GM12865 (cell line): ENCODE data around the gene WFDC8.
A peak's percentile ranks its signal among the peaks of the same experiment; 100 is the strongest.

Experiments
- DNase-seq: peaks from one replicate; pipeline ENCODE4 v3.0.0; 2010; ENCODE audit warnings: low read depth
- H3K4me3 ChIP-seq: 2 replicates; pipeline ENCODE4 v1.5.1; 2011; ENCODE audit warnings: mild to moderate bottlenecking, low read depth, low read length, control low read depth
- TF ChIP-seq, protein P1 (sequence below): IDR thresholded peaks from 2 replicates; pipeline ENCODE4 v1.5.1; 2011; ENCODE audit warnings: low read length, control low read depth, low read depth, inconsistent platforms; ENCODE audit not compliant: insufficient read depth; ENCODE audit errors: missing control alignments

The WFDC8 gene

GRCh38 chr20:45510242-45510862 is 68.7 kb downstream of the WFDC8 start:
- DNase-seq, result no peak
- H3K4me3 ChIP-seq, result no peak overlapping the region
- TF ChIP-seq, protein P1, sequence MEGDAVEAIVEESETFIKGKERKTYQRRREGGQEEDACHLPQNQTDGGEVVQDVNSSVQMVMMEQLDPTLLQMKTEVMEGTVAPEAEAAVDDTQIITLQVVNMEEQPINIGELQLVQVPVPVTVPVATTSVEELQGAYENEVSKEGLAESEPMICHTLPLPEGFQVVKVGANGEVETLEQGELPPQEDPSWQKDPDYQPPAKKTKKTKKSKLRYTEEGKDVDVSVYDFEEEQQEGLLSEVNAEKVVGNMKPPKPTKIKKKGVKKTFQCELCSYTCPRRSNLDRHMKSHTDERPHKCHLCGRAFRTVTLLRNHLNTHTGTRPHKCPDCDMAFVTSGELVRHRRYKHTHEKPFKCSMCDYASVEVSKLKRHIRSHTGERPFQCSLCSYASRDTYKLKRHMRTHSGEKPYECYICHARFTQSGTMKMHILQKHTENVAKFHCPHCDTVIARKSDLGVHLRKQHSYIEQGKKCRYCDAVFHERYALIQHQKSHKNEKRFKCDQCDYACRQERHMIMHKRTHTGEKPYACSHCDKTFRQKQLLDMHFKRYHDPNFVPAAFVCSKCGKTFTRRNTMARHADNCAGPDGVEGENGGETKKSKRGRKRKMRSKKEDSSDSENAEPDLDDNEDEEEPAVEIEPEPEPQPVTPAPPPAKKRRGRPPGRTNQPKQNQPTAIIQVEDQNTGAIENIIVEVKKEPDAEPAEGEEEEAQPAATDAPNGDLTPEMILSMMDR, result no peak

DNA sequence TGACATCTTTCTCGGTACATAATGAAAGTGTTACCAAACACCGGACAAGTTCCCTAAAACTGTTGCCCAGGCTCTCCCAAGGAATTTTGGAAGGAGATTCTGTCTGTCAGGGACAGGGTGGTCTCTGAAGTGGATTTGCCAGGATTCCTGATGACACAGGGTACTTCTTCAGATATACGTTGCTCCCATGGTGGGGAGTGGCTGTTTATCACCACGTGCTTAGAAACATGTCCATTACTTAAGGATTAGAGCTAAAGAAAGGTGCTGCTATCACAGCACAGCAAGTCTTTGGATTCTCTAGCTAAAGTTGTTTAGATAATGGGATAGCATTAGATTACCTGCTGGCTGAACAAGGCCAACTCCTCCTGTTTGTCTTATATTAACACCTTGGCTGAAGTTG is 70.0 kb downstream of the WFDC8 start:
- TF ChIP-seq, protein P1, result no peak
- no peak overlapping the region for H3K4me3 ChIP-seq
- DNase-seq, result no peak

DNA sequence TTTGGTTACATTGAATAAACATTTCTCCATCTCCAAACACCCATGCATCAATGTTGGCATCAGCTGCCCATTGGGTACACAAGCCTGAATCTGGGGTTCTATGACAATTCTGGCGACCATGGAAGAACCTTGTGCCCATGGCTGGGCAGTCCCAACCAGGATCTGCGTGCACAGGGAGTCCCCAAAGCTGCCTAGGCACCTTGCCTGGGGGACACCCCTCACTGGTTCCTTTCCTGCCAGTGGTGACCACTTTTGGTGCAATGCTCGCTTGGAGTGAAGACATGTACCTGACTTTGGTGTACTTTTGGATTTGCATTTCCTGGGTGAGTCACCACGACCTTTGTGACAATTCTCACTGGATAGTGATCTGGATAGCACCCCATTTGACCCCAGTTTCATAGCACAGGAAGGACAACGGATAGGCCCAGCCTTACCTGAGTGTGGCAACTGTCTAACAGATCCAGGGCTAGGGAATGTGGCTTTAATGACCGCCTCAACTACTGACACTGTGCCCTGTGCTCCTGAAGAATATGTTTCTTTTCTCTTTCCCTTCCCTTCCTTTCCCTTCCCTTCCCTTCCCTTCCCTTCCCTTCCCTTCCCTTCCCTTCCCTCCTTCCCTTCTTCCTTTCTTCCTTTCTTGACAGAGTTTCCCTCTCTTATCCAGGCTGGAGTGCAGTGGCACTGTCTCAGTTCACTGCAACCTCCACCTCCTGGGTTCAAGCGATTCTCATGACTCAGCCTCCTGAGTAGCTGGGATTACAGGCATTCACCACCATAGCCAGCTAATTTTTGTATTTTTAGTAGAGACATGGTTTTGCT is 70.8 kb downstream of the WFDC8 start:
- TF ChIP-seq, protein P1, result no peak
- peak; percentile 1 for DNase-seq
- no peak overlapping the region for H3K4me3 ChIP-seq

GRCh38 chr20:45507011-45507820 is 71.9 kb downstream of the WFDC8 start:
- H3K4me3 ChIP-seq, result no peak overlapping the region
- peak; percentile 16 for DNase-seq
- TF ChIP-seq, protein P1, result no peak

DNA sequence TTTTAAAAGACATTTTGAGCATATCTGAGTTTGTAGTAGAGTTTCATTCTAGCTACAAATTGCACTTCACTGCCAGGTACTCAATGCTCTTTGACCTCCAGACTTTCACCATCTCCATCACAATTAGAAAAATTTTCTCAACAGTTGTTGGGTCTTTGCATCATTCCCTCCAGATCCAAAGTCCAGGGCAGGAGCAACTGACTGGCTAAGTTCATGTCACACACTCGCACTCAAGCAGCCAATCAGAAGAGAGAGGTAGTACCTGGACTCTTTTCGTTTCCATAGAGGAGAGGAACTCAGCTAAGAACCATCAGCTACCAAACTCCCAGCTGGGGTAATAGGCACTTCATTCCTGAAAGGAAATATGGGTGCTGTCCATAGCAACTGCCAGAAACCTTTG is 72.7 kb downstream of the WFDC8 start:
- DNase-seq, result no peak
- H3K4me3 ChIP-seq, result no peak overlapping the region
- TF ChIP-seq, protein P1, result no peak

DNA sequence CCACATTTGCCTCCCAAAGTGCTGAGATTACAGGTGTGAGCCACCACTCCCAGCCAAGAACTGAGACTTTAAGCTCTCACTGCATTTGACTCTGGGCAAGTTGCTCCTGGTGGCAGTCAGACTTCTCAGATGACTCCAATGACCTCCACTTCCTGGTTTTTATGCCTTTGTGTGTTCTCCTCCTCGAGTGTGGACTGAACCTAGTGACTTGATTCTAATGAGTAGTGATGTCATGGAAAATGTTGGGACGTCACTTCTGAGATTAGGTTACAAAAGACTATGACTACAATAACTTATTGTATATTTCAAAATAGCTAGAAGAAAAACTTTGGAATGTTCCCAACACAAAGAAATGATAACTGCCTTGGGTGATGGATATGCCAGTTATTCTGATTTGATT is 75.7 kb downstream of the WFDC8 start:
- TF ChIP-seq, protein P1, result no peak

More for the DNA sequence above, 75.7 kb downstream of the WFDC8 start:
- no peak for DNase-seq
- H3K4me3 ChIP-seq, result no peak overlapping the region
